Mucosa of rectum (tissue), 2 donors: ENCODE data around the gene LINGO3.

Experiments used
- H3K27ac ChIP-seq, 2 donors: one replicate each; pipeline ENCODE4 v1.7.0; 2013; ENCODE audit warnings: inconsistent platforms in 2 of 2, low read depth in 2 of 2, low read length in 2 of 2
- H3K27me3 ChIP-seq, 2 donors: one replicate each; pipeline ENCODE4 v1.7.0; 2013; ENCODE audit warnings: low read length in 2 of 2; ENCODE audit not compliant: control insufficient read depth in 2 of 2, insufficient read depth in 2 of 2
- H3K36me3 ChIP-seq, 2 donors: one replicate each; pipeline ENCODE4 v1.7.0; 2013; ENCODE audit warnings: low read length in 2 of 2; ENCODE audit not compliant: control insufficient read depth in 2 of 2, insufficient read depth in 2 of 2
- H3K4me1 ChIP-seq, 2 donors: one replicate each; pipeline ENCODE4 v1.7.0; 2013; ENCODE audit warnings: low read length in 2 of 2, mild to moderate bottlenecking in 1 of 2; ENCODE audit not compliant: control insufficient read depth in 2 of 2, insufficient read depth in 2 of 2
- H3K4me3 ChIP-seq, 2 donors: one replicate each; pipeline ENCODE4 v1.7.0; 2013; ENCODE audit warnings: low read length in 2 of 2
- H3K9ac ChIP-seq, 2 donors: one replicate each; pipeline ENCODE4 v1.7.0; 2013; ENCODE audit warnings: low read length in 2 of 2, low read depth in 1 of 2, mild to moderate bottlenecking in 1 of 2
- H3K9me3 ChIP-seq, 2 donors: one replicate each; pipeline ENCODE4 v1.7.0; 2013; ENCODE audit warnings: low read length in 2 of 2; ENCODE audit not compliant: control insufficient read depth in 2 of 2
- donor health status: healthy.
- donor health status: Normal muscosa, but diverticular disease.

Gene LINGO3

GRCh38 chr19:2333027-2333806, 25.3 kb upstream of the LINGO3 start:
- Histone ChIP-seq H3K9ac (peak overlapping the region; percentile 63 to 68), H3K36me3 (peaks cover 5 to 10% of the 10 kb centered on the region in 2 donors), H3K9me3 (no peaks in the 10 kb centered on the region), H3K4me1 (peaks cover 45 to 49% of the 10 kb centered on the region in 2 donors), H3K27ac (peak overlapping the region; percentile 93 to 96), H3K27me3 (no peaks in the 10 kb centered on the region), H3K4me3 (peak overlapping the region; percentile 45 to 51)

DNA sequence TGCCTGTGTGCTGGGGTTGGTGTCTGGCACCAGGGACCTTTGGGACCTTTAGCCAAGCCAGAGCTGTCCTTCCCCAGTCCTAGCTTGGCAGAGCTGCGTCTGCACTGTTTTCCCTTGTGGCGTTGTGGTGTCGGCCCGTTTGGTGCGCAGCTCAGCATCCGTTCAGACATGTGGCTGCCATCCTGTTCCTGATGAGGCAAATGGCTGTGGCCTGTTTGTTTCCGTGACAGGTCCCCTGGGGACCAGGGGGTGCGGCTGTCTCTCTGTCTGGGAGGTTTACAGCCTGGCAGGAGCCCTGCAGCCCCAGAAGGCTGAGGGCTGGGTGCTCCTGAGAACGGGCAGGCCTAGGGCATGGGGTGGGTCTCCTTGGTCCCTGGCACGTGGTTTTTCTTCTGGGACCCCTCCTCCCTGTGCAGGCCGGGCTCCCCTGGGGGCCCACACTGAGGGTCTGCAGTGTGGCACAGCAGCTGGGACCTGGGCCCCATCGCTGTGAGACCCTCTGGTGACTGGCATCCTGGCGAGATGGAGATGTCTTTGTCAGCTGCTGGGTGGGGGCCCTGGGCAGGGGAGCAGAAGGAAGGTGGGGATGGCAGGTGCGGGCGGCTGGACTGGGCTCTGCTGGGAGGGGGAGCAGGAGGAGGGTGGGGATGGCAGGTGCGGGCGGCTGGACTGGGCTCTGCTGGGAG, 24.5 kb upstream of the LINGO3 start:
- Histone ChIP-seq H3K4me3 (peak overlapping the region; percentile 28 to 40), H3K9me3 (no peaks in the 10 kb centered on the region), H3K36me3 (peaks cover 5 to 10% of the 10 kb centered on the region in 2 donors), H3K9ac (peak overlapping the region; percentile 91 to 98), H3K27ac (peak overlapping the region; percentile 93 to 96), H3K27me3 (no peaks in the 10 kb centered on the region), H3K4me1 (peaks cover 48 to 52% of the 10 kb centered on the region in 2 donors)

GRCh38 chr19:2331601-2332246, 23.8 kb upstream of the LINGO3 start:
- peak overlapping the region; percentile 93 to 96 for H3K27ac ChIP-seq
- H3K4me3 ChIP-seq = peak overlapping the region; percentile 37 to 65
- H3K4me1 ChIP-seq = peaks cover 53 to 55% of the 10 kb centered on the region in 2 donors
- peaks cover 4 to 7% of the 10 kb centered on the region in 2 donors for H3K36me3 ChIP-seq
- H3K9ac ChIP-seq = peak overlapping the region; percentile 91 to 98
- no peaks in the 10 kb centered on the region for H3K27me3 ChIP-seq
- H3K9me3 ChIP-seq = no peaks in the 10 kb centered on the region

- H3K9ac ChIP-seq = peak overlapping the region; percentile 91 to 98
- no peaks in the 10 kb centered on the region for H3K36me3 ChIP-seq
- peak overlapping the region; percentile 37 to 65 for H3K4me3 ChIP-seq
- peaks cover 55% of the 10 kb centered on the region in 2 donors for H3K4me1 ChIP-seq
- peak overlapping the region; percentile 93 to 96 for H3K27ac ChIP-seq
- H3K9me3 ChIP-seq = no peaks in the 10 kb centered on the region
- no peaks in the 10 kb centered on the region for H3K27me3 ChIP-seq
Measured at GRCh38 chr19:2330632-2331284, 22.8 kb upstream of the LINGO3 start.

- no peaks in the 10 kb centered on the region for H3K27me3 ChIP-seq
- peak overlapping the region; percentile 91 to 98 for H3K9ac ChIP-seq
- H3K4me3 ChIP-seq = peak overlapping the region; percentile 44 to 95
- H3K9me3 ChIP-seq = no peaks in the 10 kb centered on the region
- H3K4me1 ChIP-seq = peaks cover 55% of the 10 kb centered on the region in 2 donors
- no peaks in the 10 kb centered on the region for H3K36me3 ChIP-seq
- peak overlapping the region; percentile 93 to 96 for H3K27ac ChIP-seq
Measured at GRCh38 chr19:2330255-2330631, 22.3 kb upstream of the LINGO3 start.

DNA sequence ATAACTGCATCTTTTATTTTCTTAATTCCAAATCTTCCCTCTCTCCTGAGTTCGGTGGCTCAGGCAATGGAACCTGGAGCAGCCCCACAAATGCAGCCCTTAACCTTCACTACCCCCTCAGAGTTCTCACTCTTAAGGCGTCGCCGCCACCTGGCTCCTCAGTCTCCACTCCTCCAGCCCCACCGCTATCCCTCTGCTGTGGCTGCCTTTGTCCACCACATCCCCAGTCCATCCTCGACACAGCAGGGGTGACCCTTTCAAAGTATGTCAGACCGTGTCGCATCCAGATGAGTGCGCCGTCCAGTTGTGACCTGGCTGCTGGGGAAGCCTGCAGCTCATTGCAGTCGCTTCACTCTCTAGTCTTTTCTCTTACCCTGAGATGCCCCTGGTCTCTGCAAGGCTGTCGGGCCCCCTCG, 21.6 kb upstream of the LINGO3 start:
- Histone ChIP-seq H3K36me3 (peaks cover 4 to 5% of the 10 kb centered on the region in 2 donors), H3K4me3 (peak overlapping the region; percentile 93 to 95), H3K4me1 (peaks cover 55% of the 10 kb centered on the region in 2 donors), H3K27me3 (no peaks in the 10 kb centered on the region), H3K9me3 (no peaks in the 10 kb centered on the region), H3K27ac (peak overlapping the region; percentile 93 to 96), H3K9ac (peak overlapping the region; percentile 91 to 98)

- Histone ChIP-seq H3K4me3 (peak overlapping the region; percentile 93 to 95), H3K27ac (peak overlapping the region; percentile 93 to 96), H3K9me3 (no peaks in the 10 kb centered on the region), H3K4me1 (peaks cover 52 to 53% of the 10 kb centered on the region in 2 donors), H3K9ac (peak overlapping the region; percentile 91 to 98), H3K36me3 (peaks cover 5 to 6% of the 10 kb centered on the region in 2 donors), H3K27me3 (no peaks in the 10 kb centered on the region)
Measured at GRCh38 chr19:2329149-2329478, 21.2 kb upstream of the LINGO3 start.

GRCh38 chr19:2328401-2329148, 20.6 kb upstream of the LINGO3 start, which contains the start of the genes LSM7 and SPPL2B:
Gene LSM7, minus strand, starts transcription at chr19:2328586. Its CDS starts 20 bp downstream, at chr19:2328566.
Gene SPPL2B, plus strand, starts transcription at chr19:2328684. Its CDS starts 26 bp downstream, at chr19:2328710.
- peaks cover 5 to 6% of the 10 kb centered on the region in 2 donors for H3K36me3 ChIP-seq
- H3K9me3 ChIP-seq = no peaks in the 10 kb centered on the region
- H3K27ac ChIP-seq = peak within 1 kb of the TSS; percentile 93 to 96
- no peaks in the 10 kb centered on the region for H3K27me3 ChIP-seq
- H3K9ac ChIP-seq = peak within 1 kb of the TSS; percentile 91 to 98
- H3K4me3 ChIP-seq = peak within 1 kb of the TSS; percentile 93 to 95
- peaks cover 46 to 47% of the 10 kb centered on the region in 2 donors for H3K4me1 ChIP-seq

DNA sequence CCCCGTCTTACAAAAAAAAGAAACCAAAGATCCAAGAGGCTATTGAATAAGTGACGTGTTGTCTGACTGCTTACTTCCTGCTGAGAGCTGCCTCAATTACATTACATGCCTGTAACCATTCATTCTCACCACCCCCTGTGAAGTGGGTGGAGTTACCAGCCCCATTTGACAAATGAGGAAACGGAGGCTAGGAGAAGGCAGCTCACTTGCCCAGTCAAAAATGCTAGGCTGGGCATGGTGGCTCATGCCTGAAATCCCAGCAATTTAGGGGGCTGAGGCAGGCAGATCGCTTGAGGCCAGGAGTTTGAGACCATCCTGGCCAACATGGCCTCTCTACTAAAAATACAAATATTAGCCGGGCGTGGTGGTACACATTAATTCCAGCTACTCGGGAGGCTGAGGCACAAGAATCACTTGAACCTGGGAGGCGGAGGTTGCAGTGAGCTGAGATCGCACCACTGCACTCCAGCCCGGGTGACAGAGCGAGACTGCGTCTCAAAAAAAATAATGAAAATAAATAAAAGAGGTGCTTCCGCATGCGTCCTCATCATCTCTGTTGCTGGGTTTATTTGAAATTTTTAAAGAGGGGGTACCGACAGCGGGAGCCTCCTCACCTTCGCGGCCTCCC, 19.9 kb upstream of the LINGO3 start:
- peak overlapping the region; percentile 93 to 95 for H3K4me3 ChIP-seq
- H3K36me3 ChIP-seq = peaks cover 5 to 6% of the 10 kb centered on the region in 2 donors
- H3K9ac ChIP-seq = peak overlapping the region; percentile 75 to 98
- peaks cover 42 to 43% of the 10 kb centered on the region in 2 donors for H3K4me1 ChIP-seq
- H3K27ac ChIP-seq = peak overlapping the region; percentile 93 to 96
- no peaks in the 10 kb centered on the region for H3K27me3 ChIP-seq
- H3K9me3 ChIP-seq = no peaks in the 10 kb centered on the region
